Right atrium auricular region (tissue), 2 donors: ENCODE measurements around the gene OXSR1. TPM values are rescaled to one million over a fixed set of nuclear protein-coding genes. Genes with fewer than 3 reads are reported as not detected.
"Not testable (repeated sequence)": the region's sequence is repeated elsewhere in the genome, so short reads cannot be mapped to it uniquely, and the experiment has no call there.

Source experiments
- DNase-seq: peaks from one replicate; pipeline ENCODE4 v3.0.0-alpha.2; 2019; ENCODE audit warnings: low spot score
- H3K27ac ChIP-seq, 2 donors: fragments of 200-600 bp; sonication (generic); 1 replicate in 1 of 2; 2 replicates in 1 of 2; pipeline ENCODE4 v1.5.1; 2016 to 2019
- H3K27me3 ChIP-seq, 2 donors: fragments of 200-600 bp; sonication (generic); one replicate each; pipeline versions ENCODE4 v1.5.1 to v1.6.0; 2017 to 2019
- H3K36me3 ChIP-seq: fragments of 200-600 bp; sonication (generic); one replicate; pipeline ENCODE4 v1.5.1; 2016
- H3K4me1 ChIP-seq, 2 donors: fragments of 200-600 bp; sonication (generic); one replicate each; pipeline versions ENCODE4 v1.5.1 to v1.6.0; 2017 to 2019
- H3K4me3 ChIP-seq, 2 donors: fragments of 200-600 bp; sonication (generic); 1 replicate in 1 of 2; 2 replicates in 1 of 2; pipeline ENCODE4 v1.5.1; 2017 to 2019; ENCODE audit warnings: mild to moderate bottlenecking in 1 of 2, moderate library complexity in 1 of 2
- H3K9me3 ChIP-seq, 2 donors: fragments of 200-600 bp; sonication (generic); one replicate each; pipeline ENCODE4 v1.5.1; 2019
- CTCF ChIP-seq, 2 donors: fragments of 200-600 bp; sonication (generic); IDR thresholded peaks; one replicate each; pipeline ENCODE4 v1.5.1; 2019; ENCODE audit warnings: antibody characterized with exemption in 2 of 2
- total RNA-seq, 2 donors: library from RNA; depleted of rRNA; stranded (reverse); fragments of >200 nt; gene quantifications; one replicate each; pipeline ENCODE4 v1.1.0, GENCODE V29; 2016

The OXSR1 gene
- total RNA-seq, 2 donors from 2014 or later: 25.8 to 27.2 TPM

DNA sequence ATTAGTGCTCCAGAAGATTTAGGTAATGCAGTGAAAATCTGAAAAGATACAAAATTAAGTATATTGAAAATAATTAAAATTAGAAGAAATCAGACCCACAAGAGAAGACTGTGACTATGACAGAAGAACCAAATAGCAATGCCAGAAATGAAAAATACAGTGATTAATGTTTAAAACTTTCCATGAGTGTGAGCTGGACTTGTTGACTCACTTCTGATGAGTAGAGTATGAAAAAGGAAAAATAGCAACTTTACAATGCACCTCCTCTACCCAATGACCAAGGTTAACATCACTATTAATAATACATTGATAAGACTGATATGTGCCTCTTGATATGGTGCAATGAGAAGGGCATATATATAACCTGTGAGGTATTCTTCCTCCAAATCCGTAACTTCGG, 60.9 kb downstream of the OXSR1 start:
- Histone ChIP-seq H3K4me1 (no peaks in the 10 kb centered on the region), H3K4me3 (no peak overlapping the region), H3K27ac (no peak overlapping the region), H3K27me3 (no peaks in the 10 kb centered on the region), H3K36me3 (peaks cover 29% of the 10 kb centered on the region), H3K9me3 (no peaks in the 10 kb centered on the region)
- DNase-seq: no peak
- TF ChIP-seq CTCF (IDR thresholded peaks at IDR 0.05): no peak

GRCh38 chr3:38227989-38228388, 62.7 kb downstream of the OXSR1 start:
- Histone ChIP-seq H3K27me3 (no peaks in the 10 kb centered on the region), H3K4me1 (no peaks in the 10 kb centered on the region), H3K9me3 (no peaks in the 10 kb centered on the region), H3K27ac (no peak overlapping the region), H3K36me3 (peaks cover 23% of the 10 kb centered on the region), H3K4me3 (no peak overlapping the region)
- TF ChIP-seq CTCF (IDR thresholded peaks at IDR 0.05): no peak
- DNase-seq: no peak

DNA sequence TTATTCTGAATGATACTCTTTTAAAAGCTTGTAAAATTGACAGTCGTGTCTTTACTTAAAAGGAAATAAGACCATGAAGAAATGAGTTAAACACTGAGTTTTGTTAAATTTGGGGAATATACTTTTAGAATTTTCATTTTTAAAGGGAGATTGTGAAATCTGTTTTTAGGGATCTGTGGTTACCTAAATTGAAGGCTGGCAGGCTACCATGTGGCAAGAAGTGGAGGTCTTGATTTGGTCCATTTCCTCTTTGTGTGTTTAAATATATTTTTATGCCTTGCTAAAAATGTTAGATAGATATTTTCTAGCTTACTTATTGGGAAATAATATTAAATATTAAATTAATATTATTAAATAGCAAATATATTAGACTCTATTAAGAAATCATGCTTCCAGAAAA, 63.7 kb downstream of the OXSR1 start:
- Histone ChIP-seq H3K4me1 (no peaks in the 10 kb centered on the region), H3K36me3 (peaks cover 20% of the 10 kb centered on the region), H3K27ac (no peak overlapping the region), H3K9me3 (no peaks in the 10 kb centered on the region), H3K27me3 (no peaks in the 10 kb centered on the region), H3K4me3 (no peak overlapping the region)
- DNase-seq: no peak
- TF ChIP-seq CTCF (IDR thresholded peaks at IDR 0.05): no peak

GRCh38 chr3:38232701-38233100, 67.4 kb downstream of the OXSR1 start:
- Histone ChIP-seq H3K27me3 (no peaks in the 10 kb centered on the region), H3K9me3 (peaks cover 0 to 7% of the 10 kb centered on the region in 2 donors), H3K36me3 (peaks cover 15% of the 10 kb centered on the region), H3K4me3 (no peak overlapping the region), H3K4me1 (no peaks in the 10 kb centered on the region), H3K27ac (no peak overlapping the region)
- no peak for TF ChIP-seq CTCF (IDR thresholded peaks at IDR 0.05)
- DNase-seq: no peak

- H3K36me3 ChIP-seq: peaks cover 24% of the 10 kb centered on the region
- peaks cover 0 to 19% of the 10 kb centered on the region in 2 donors for H3K9me3 ChIP-seq
- no peak overlapping the region for H3K4me3 ChIP-seq
- no peak for DNase-seq
- no peaks in the 10 kb centered on the region for H3K27me3 ChIP-seq
- H3K4me1 ChIP-seq: no peaks in the 10 kb centered on the region
- H3K27ac ChIP-seq: no peak overlapping the region
- no peak for TF ChIP-seq CTCF (IDR thresholded peaks at IDR 0.05)
Observed at GRCh38 chr3:38235466-38235865, 70.1 kb downstream of the OXSR1 start.

- Histone ChIP-seq H3K9me3 (peaks cover 0 to 19% of the 10 kb centered on the region in 2 donors), H3K27me3 (no peaks in the 10 kb centered on the region), H3K27ac (no peak overlapping the region), H3K4me3 (no peak overlapping the region), H3K36me3 (peaks cover 21% of the 10 kb centered on the region), H3K4me1 (no peaks in the 10 kb centered on the region)
- TF ChIP-seq CTCF (IDR thresholded peaks at IDR 0.05): no peak
- no peak for DNase-seq
Observed at GRCh38 chr3:38238416-38239008, 73.2 kb downstream of the OXSR1 start.

- Histone ChIP-seq H3K36me3 (peaks cover 13% of the 10 kb centered on the region), H3K9me3 (peaks cover 0 to 11% of the 10 kb centered on the region in 2 donors)
- H3K27ac ChIP-seq, H3K4me1 ChIP-seq, DNase-seq, H3K4me3 ChIP-seq, H3K27me3 ChIP-seq: not testable (repeated sequence)
Observed at GRCh38 chr3:38242812-38243211, 77.5 kb downstream of the OXSR1 start.
